IPS-18c (cell line): ENCODE measurements around the gene TNFSF15.

Experiments used
- H3K4me3 ChIP-seq: 2 replicates; pipeline ENCODE4 v1.7.0; 2013; ENCODE audit warnings: low read depth, mild to moderate bottlenecking, low read length, moderate library complexity; ENCODE audit not compliant: insufficient read depth
- H3K9me3 ChIP-seq: one replicate; pipeline ENCODE4 v1.6.1; 2013; ENCODE audit warnings: mild to moderate bottlenecking, low read length, moderate library complexity; ENCODE audit not compliant: control insufficient read depth, insufficient read depth

The TNFSF15 gene

GRCh38 chr9:114828303-114828650 lies 22.4 kb upstream of the TNFSF15 start:
- Histone ChIP-seq H3K9me3 (no peaks in the 10 kb centered on the region), H3K4me3 (no peak overlapping the region)

- Histone ChIP-seq H3K9me3 (no peaks in the 10 kb centered on the region), H3K4me3 (no peak overlapping the region)
These were observed 21.9 kb upstream of the TNFSF15 start for GRCh38 chr9:114827641-114828302.

GRCh38 chr9:114826431-114826830 lies 20.6 kb upstream of the TNFSF15 start:
- no peaks in the 10 kb centered on the region for H3K9me3 ChIP-seq
- H3K4me3 ChIP-seq: no peak overlapping the region

GRCh38 chr9:114825126-114825795 lies 19.4 kb upstream of the TNFSF15 start:
- Histone ChIP-seq H3K9me3 (no peaks in the 10 kb centered on the region), H3K4me3 (no peak overlapping the region)

- Histone ChIP-seq H3K4me3 (no peak overlapping the region), H3K9me3 (no peaks in the 10 kb centered on the region)
These were observed 18.3 kb upstream of the TNFSF15 start for GRCh38 chr9:114824110-114824509.

GRCh38 chr9:114823441-114823840 lies 17.6 kb upstream of the TNFSF15 start:
- H3K4me3 ChIP-seq: no peak overlapping the region
- no peaks in the 10 kb centered on the region for H3K9me3 ChIP-seq

GRCh38 chr9:114822708-114823107 lies 16.9 kb upstream of the TNFSF15 start:
- no peak overlapping the region for H3K4me3 ChIP-seq

GRCh38 chr9:114820776-114821501 lies 15.1 kb upstream of the TNFSF15 start:
- Histone ChIP-seq H3K9me3 (no peaks in the 10 kb centered on the region), H3K4me3 (no peak overlapping the region)

More at GRCh38 chr9:114822708-114823107, 16.9 kb upstream of the TNFSF15 start:
- no peaks in the 10 kb centered on the region for H3K9me3 ChIP-seq

GRCh38 chr9:114818178-114818577 lies 12.3 kb upstream of the TNFSF15 start:
- Histone ChIP-seq H3K9me3 (no peaks in the 10 kb centered on the region), H3K4me3 (no peak overlapping the region)

- no peaks in the 10 kb centered on the region for H3K9me3 ChIP-seq
- no peak overlapping the region for H3K4me3 ChIP-seq
These were observed 8.0 kb upstream of the TNFSF15 start for GRCh38 chr9:114813717-114814418.

GRCh38 chr9:114811966-114812636 lies 6.3 kb upstream of the TNFSF15 start:
- no peak overlapping the region for H3K4me3 ChIP-seq
- no peaks in the 10 kb centered on the region for H3K9me3 ChIP-seq

- Histone ChIP-seq H3K4me3 (no peak overlapping the region), H3K9me3 (no peaks in the 10 kb centered on the region)
These were observed 5.5 kb upstream of the TNFSF15 start for GRCh38 chr9:114811301-114811700.

- H3K4me3 ChIP-seq: no peak overlapping the region
- H3K9me3 ChIP-seq: no peaks in the 10 kb centered on the region
These were observed 4.8 kb upstream of the TNFSF15 start for GRCh38 chr9:114810614-114811013.

GRCh38 chr9:114806526-114806900 lies 674 bp upstream of the TNFSF15 start:
- no peak overlapping the region for H3K4me3 ChIP-seq
- no peaks in the 10 kb centered on the region for H3K9me3 ChIP-seq

- H3K4me3 ChIP-seq: no peak overlapping the region
- no peaks in the 10 kb centered on the region for H3K9me3 ChIP-seq
These were observed 1.3 kb downstream of the TNFSF15 start for GRCh38 chr9:114804505-114804904.

- H3K4me3 ChIP-seq: no peak overlapping the region
- no peaks in the 10 kb centered on the region for H3K9me3 ChIP-seq
These were observed 2.2 kb downstream of the TNFSF15 start for GRCh38 chr9:114803479-114804265.

GRCh38 chr9:114799925-114800324 lies 5.9 kb downstream of the TNFSF15 start:
- no peaks in the 10 kb centered on the region for H3K9me3 ChIP-seq
- no peak overlapping the region for H3K4me3 ChIP-seq
